Choroid plexus epithelial cell (primary cell): ENCODE results near the gene KCTD7.

Experiments
- DNase-seq: peaks from one replicate; pipeline ENCODE4 v3.0.0-alpha.2; 2010; ENCODE audit warnings: low read depth
- H3K4me3 ChIP-seq: 2 replicates; pipeline ENCODE4 v1.5.1; 2011; ENCODE audit warnings: low read depth, mild to moderate bottlenecking, control low read depth, low read length, moderate library complexity
- TF ChIP-seq, protein P1 (sequence below): conservative IDR thresholded peaks from 2 replicates; pipeline ENCODE4 v1.5.1; 2011; ENCODE audit warnings: low read depth, mild to moderate bottlenecking, control low read depth, inconsistent platforms, low read length, moderate library complexity

KCTD7 gene

DNA sequence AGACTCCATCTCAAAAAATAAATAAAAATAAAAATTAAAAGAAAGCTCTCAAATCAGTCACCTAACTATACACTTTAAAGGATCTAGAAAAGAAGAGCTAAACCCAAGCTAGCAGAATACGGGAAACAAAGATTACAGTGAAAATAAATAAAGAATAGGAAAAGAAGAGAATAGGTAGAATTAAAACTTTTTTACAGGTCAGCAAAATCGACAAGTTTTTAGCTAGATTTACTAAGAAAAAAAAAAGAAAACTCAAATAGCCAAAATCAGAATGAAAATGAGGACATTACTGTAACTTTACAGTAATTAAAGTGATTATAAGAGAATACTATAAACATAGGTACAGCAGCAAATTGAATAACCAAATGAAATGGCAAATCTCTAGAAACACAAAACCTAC is 60.4 kb downstream of the KCTD7 start:
- DNase-seq = no peak

DNA sequence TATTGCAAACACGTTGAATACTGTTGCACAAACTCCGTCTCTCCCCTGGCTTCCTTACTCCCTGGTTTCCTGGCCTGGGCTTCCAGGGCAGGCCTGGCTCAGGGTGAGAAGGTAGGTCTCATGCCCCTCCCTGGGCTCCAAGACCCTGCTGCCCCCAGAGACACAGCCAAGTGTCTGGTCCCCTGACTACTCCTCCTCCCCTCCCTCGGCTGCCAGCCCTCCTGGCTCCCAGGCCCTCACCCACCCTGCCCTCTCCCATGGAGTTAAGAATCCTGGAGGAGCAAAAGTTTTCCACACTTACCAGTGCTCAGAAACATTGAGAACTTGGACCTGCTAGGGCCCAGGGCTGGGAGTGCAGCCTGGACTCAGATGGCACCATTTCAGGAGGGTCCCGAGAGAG is 64.7 kb downstream of the KCTD7 start:
- DNase-seq = no peak
- TF ChIP-seq, protein P1, sequence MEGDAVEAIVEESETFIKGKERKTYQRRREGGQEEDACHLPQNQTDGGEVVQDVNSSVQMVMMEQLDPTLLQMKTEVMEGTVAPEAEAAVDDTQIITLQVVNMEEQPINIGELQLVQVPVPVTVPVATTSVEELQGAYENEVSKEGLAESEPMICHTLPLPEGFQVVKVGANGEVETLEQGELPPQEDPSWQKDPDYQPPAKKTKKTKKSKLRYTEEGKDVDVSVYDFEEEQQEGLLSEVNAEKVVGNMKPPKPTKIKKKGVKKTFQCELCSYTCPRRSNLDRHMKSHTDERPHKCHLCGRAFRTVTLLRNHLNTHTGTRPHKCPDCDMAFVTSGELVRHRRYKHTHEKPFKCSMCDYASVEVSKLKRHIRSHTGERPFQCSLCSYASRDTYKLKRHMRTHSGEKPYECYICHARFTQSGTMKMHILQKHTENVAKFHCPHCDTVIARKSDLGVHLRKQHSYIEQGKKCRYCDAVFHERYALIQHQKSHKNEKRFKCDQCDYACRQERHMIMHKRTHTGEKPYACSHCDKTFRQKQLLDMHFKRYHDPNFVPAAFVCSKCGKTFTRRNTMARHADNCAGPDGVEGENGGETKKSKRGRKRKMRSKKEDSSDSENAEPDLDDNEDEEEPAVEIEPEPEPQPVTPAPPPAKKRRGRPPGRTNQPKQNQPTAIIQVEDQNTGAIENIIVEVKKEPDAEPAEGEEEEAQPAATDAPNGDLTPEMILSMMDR = no peak
- no peak overlapping the region for H3K4me3 ChIP-seq

More for the DNA sequence above, 60.4 kb downstream of the KCTD7 start:
- H3K4me3 ChIP-seq = no peak overlapping the region
- TF ChIP-seq, protein P1 = no peak
